PFSK-1 (cell line): ENCODE data around the gene ANKS1A.

Experiments
- FOXP2 ChIP-seq: optimal IDR thresholded peaks from 2 replicates; pipeline ENCODE3; 2011; ENCODE audit warnings: borderline replicate concordance, control low read depth, inconsistent platforms; ENCODE audit not compliant: insufficient read depth; ENCODE audit errors: extremely low read length, extremely low read depth
- POLR2AphosphoS5 ChIP-seq: IDR thresholded peaks from 2 replicates; pipeline ENCODE4 v1.6.1; 2012; ENCODE audit warnings: low read depth, mild to moderate bottlenecking, control low read depth, low read length, moderate library complexity
- REST ChIP-seq, 2 experiments: IDR thresholded peaks; 2 replicates each; pipeline versions ENCODE4 v1.6.1 to v1.8.0; 2011 to 2012; ENCODE audit warnings: low read depth in 2 of 2, low read length in 2 of 2, control low read depth in 1 of 2, inconsistent platforms in 1 of 2, mild to moderate bottlenecking in 1 of 2, moderate library complexity in 1 of 2; ENCODE audit not compliant: insufficient read depth in 1 of 2
- SIN3A ChIP-seq: IDR thresholded peaks from 2 replicates; pipeline ENCODE4 v1.6.1; 2012; ENCODE audit warnings: mild to moderate bottlenecking, low read length, moderate library complexity, borderline replicate concordance; ENCODE audit not compliant: insufficient read depth
- TAF1 ChIP-seq: IDR thresholded peaks from 2 replicates; pipeline ENCODE4 v1.6.1; 2012; ENCODE audit warnings: low read length, control low read depth, borderline replicate concordance; ENCODE audit not compliant: insufficient read depth

- no peak for TF ChIP-seq TAF1
- no peak for TF ChIP-seq REST (IDR thresholded peaks at IDR 0.05; ENCODE audit: insufficient read depth in 1 of 2, low read depth in 2 of 2, low read length in 2 of 2)
- no peak for TF ChIP-seq POLR2AphosphoS5
- TF ChIP-seq SIN3A: no peak
- no peak for TF ChIP-seq FOXP2
Observed at GRCh38 chr6:34877259-34877658, 11.8 kb upstream of the ANKS1A start.
